Measurements from ENCODE around the gene KPNA1.
"Not testable (repeated sequence)": the region's sequence is repeated elsewhere in the genome, so short reads cannot be mapped to it uniquely, and the experiment has no call there.

KPNA1 gene

DNA sequence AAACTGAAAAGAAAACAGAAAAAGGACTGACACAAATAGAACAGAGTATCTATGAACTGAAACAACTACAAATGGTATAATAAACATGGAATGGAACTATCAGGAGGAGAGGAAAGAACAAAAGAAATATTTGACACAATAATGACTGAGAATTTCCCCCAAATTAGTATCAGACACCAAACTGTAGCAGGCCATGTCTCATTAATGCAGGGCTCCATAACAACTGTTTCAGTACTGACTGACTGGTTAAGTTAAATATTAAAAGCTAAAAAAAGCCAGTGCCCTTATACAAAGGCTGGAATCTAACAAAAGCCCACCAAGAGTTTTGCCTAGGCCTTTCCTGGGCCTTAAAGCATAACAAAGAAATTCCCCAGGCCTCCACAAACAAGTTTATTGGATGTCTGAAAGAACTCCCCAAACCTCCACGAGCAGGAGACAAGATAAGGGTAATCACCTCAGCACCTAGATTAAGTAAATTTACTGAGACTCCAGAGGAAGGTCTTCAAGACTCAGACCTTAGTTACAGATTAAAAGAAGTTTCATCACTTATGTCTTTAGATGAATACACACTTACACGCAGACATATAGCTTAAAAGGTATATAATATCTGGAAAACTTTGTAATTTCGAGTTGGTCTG is 45.7 kb downstream of the KPNA1 start:
- Mint-ChIP-seq H3K4me3 (no peak overlapping the region), H3K27ac (peak overlapping the region; percentile 25), H3K27me3 (no peaks in the 10 kb centered on the region), H3K36me3 (peaks cover 17% of the 10 kb centered on the region), H3K4me1 (peaks cover 69% of the 10 kb centered on the region), H3K9me3 (no peaks in the 10 kb centered on the region)
- ATAC-seq, result no peak

DNA sequence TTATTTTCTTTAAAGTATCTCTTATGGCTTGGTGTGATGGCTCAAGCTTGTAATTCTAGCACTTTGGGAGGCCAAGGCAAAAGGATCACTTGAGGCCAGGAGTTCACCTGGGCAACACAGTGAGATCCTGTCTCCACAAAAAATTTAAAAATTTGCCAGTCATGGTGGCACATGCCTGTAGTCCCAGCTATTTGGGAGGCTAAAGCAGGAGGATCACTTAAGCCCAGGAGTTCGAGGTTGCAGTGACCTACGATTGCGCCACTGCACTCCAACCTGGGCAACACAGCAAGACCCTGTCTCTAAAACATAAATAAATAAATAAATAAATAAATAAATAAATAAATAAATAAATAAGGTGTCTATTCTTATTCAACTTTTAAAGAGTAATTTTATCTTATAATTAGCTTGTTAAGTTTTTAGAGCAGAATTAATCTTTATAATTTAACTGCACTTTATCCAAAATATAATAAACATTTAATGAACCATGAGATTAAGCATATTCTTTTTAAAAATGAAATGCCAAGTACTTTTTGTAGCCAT is 48.0 kb downstream of the KPNA1 start:
- H3K9me3 Mint-ChIP-seq, result no peaks in the 10 kb centered on the region
- peaks cover 48% of the 10 kb centered on the region for H3K4me1 Mint-ChIP-seq
- H3K27me3 Mint-ChIP-seq, result no peaks in the 10 kb centered on the region
- no peak overlapping the region for H3K4me3 Mint-ChIP-seq
- ATAC-seq, result no peak
- H3K27ac Mint-ChIP-seq, result no peak overlapping the region
- H3K36me3 Mint-ChIP-seq, result peaks cover 32% of the 10 kb centered on the region

DNA sequence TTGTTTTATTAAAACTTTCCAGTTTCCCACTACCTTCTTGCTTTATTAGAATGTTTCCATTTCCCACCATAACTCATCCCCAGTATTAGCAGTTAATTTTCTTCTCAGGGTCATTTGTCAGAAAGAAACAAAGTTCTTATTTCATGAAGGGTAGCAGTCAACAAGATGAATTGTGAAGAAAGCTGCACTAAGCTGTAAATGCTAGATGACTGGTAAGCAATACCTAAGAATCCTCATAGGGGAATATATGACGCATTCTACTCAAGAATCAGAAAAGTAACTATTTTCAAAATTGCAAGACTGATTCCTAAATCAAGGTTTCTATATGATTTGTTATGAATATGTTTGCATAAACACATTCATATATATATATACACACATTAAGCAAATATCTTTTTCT is 50.1 kb downstream of the KPNA1 start:
- Mint-ChIP-seq H3K4me1 (peaks cover 27% of the 10 kb centered on the region), H3K27me3 (no peaks in the 10 kb centered on the region), H3K36me3 (peaks cover 48% of the 10 kb centered on the region), H3K27ac (peak overlapping the region; percentile 54), H3K4me3 (no peak overlapping the region), H3K9me3 (no peaks in the 10 kb centered on the region)
- ATAC-seq, result no peak

DNA sequence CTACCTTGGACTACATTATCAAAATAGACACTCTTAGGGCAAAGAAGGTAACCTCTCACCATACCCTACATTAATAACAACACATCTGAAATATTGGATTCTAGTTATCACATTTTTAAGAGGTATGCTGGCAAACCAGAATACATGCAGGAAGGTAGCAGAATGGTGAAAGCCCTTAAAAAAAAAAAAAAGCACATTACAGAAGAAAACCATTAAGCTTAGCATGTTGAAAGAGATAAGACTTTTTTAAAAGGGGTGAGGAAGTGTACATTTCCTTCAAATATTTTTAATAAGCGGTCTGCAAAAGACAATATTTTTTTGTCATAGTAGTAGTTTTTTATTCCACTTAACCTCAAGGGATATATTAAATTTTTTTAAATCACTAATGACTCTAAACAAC is 52.3 kb downstream of the KPNA1 start:
- Mint-ChIP-seq H3K27me3 (no peaks in the 10 kb centered on the region), H3K4me3 (no peak overlapping the region), H3K27ac (no peak overlapping the region), H3K36me3 (peaks cover 65% of the 10 kb centered on the region), H3K9me3 (no peaks in the 10 kb centered on the region), H3K4me1 (peaks cover 5% of the 10 kb centered on the region)
- no peak for ATAC-seq

DNA sequence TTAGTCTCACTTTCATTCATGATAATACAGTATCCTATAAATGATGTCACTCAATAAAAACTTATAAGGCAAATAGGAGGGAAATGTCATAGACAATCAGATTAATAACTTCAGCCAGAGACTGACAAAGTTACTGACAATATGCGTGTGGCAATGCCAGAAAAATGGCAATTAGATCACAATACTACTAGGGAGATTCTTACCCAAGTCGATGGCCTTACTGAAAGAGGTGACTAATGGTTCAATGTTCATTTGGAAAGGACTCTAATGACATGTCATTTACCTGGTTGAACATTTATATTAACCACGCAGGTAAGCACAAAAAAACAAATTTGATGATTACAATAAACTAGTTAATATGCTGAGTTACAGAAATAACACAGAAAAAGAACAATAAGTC is 52.9 kb downstream of the KPNA1 start:
- H3K4me1 Mint-ChIP-seq, result peaks cover 5% of the 10 kb centered on the region
- no peaks in the 10 kb centered on the region for H3K9me3 Mint-ChIP-seq
- H3K27ac Mint-ChIP-seq, result no peak overlapping the region
- no peak overlapping the region for H3K4me3 Mint-ChIP-seq
- H3K36me3 Mint-ChIP-seq, result peaks cover 63% of the 10 kb centered on the region
- no peak for ATAC-seq
- no peaks in the 10 kb centered on the region for H3K27me3 Mint-ChIP-seq

DNA sequence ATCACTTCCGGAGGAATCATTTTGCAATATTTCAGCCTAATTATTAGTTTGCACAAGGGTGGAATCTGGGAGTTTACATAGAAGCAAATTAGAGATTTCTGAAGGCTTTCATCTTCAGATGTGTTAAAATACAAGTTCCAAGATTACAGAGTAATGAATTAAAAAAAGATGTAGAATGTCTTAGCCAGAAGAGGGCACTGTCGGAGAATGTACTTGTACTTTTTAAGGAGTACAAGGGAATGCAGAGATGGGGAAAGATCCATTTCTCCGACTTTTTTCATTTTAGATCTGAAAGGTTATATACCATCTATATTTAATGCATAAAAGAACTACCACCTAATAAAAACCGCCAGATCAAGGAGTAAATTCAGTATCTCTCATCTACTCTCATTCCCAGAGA is 55.7 kb downstream of the KPNA1 start:
- peak overlapping the region; percentile 53 for H3K27ac Mint-ChIP-seq
- H3K4me3 Mint-ChIP-seq, result no peak overlapping the region
- H3K27me3 Mint-ChIP-seq, result no peaks in the 10 kb centered on the region
- H3K4me1 Mint-ChIP-seq, result peaks cover 6% of the 10 kb centered on the region
- ATAC-seq, result no peak
- no peaks in the 10 kb centered on the region for H3K9me3 Mint-ChIP-seq
- H3K36me3 Mint-ChIP-seq, result peaks cover 66% of the 10 kb centered on the region

DNA sequence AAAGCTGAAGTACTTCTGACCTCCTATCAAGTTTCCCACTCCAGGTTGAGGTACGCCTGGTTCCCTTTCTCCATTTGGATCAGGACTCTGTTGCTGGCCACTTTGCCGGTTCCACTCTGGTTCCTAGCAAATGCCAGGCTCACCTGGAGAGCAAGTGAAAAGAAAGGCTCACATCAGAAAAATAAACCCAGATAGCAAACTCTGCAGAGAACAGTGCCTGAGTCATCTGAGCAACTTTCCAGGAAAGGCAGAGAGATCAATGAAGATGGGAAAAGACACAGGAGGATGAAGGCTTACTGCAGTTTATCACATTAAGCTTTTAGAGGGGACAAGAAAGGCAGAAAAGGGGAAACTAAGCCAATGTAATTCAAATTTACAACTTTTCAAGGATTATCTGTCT is 57.0 kb downstream of the KPNA1 start:
- H3K27ac Mint-ChIP-seq, result peak overlapping the region; percentile 7
- peaks cover 63% of the 10 kb centered on the region for H3K36me3 Mint-ChIP-seq
- H3K27me3 Mint-ChIP-seq, result no peaks in the 10 kb centered on the region
- H3K9me3 Mint-ChIP-seq, result no peaks in the 10 kb centered on the region
- peaks cover 6% of the 10 kb centered on the region for H3K4me1 Mint-ChIP-seq
- H3K4me3 Mint-ChIP-seq, result no peak overlapping the region
- no peak for ATAC-seq

DNA sequence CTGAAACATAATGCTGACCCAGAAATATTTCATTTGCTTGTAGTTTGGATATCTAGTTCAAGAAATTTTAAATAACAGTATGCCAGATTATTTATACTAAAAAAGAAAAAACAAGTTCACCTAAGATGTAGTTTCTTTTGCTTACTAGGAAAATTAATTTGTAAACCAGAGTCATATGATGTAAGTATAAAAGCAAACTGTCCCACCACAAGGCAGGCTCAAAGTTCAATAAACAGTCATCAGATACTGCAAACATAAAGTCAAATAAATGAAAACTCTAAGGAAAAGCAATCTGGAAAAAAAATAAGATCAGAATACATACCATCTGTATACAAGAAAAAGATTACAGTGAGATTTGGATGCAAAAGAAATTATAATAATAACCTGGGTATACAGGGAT is 58.7 kb downstream of the KPNA1 start:
- peaks cover 66% of the 10 kb centered on the region for H3K36me3 Mint-ChIP-seq

DNA sequence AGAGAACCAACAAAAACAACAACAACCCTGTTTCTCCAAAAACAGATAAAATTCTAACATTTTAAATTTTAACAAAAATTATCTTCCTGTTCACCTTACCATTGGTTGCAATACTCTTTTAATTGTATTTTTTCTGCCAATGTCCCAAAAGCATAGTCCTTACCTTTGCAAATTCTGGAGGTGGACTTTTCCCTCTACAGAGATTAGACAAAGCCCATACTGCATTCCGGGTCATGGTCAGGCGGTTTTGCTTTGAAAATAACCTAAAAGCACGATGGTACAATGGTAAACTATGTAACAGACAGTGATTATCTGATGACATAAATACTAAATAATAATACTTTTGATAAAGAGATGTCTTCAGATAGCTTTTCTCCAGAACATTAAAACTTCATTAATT is 63.4 kb downstream of the KPNA1 start:
- Mint-ChIP-seq H3K4me1 (peaks cover 21% of the 10 kb centered on the region), H3K36me3 (peaks cover 71% of the 10 kb centered on the region), H3K9me3 (no peaks in the 10 kb centered on the region), H3K4me3 (no peak overlapping the region), H3K27ac (no peak overlapping the region), H3K27me3 (no peaks in the 10 kb centered on the region)
- no peak for ATAC-seq

More for the DNA sequence above, 58.7 kb downstream of the KPNA1 start:
- peaks cover 6% of the 10 kb centered on the region for H3K4me1 Mint-ChIP-seq
- no peaks in the 10 kb centered on the region for H3K27me3 Mint-ChIP-seq
- no peak overlapping the region for H3K4me3 Mint-ChIP-seq
- peak overlapping the region; percentile 71 for H3K27ac Mint-ChIP-seq
- no peak for ATAC-seq
- no peaks in the 10 kb centered on the region for H3K9me3 Mint-ChIP-seq

DNA sequence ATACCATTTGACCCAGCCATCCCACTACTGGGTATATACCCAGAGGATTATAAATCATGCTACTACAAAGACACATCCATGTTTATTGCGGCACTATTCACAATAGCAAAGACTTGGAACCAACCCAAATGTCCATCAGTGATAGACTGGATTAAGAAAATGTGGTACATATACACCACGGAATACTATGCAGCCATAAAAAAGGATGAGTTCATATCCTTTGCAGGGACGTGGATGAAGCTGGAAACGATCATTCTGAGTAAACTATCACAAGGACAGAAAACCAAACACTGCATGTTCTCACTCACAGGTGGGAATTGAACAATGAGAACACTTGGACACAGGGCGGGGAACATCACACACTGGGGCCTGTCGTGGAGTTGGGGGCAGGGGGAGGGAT is 66.5 kb downstream of the KPNA1 start:
- H3K4me3 Mint-ChIP-seq, H3K9me3 Mint-ChIP-seq, H3K27me3 Mint-ChIP-seq, ATAC-seq: not testable (repeated sequence)
- peaks cover 88% of the 10 kb centered on the region for H3K36me3 Mint-ChIP-seq
- peak overlapping the region; percentile 12 for H3K27ac Mint-ChIP-seq
- H3K4me1 Mint-ChIP-seq, result peaks cover 23% of the 10 kb centered on the region

DNA sequence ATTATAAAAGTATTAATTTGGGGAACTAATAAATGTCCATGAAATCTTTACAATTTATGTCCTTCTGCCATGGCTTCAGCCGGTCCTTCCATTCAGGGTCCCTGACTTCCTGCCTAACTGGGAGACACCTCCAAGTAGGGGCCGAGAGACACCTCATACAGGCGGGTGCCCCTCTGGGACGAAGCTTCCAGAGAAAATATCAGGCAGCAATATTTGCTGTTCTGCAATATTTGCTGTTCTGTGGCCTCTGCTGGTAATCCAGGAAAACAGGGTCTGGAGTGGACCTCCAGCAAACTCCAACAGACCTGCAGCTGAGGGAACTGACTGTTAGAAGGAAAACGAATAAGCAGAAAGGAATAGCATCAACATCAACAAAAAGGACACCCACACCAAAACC is 70.2 kb downstream of the KPNA1 start:
- not testable (repeated sequence) for H3K9me3 Mint-ChIP-seq, ATAC-seq, H3K27me3 Mint-ChIP-seq, H3K27ac Mint-ChIP-seq, H3K4me3 Mint-ChIP-seq
- Mint-ChIP-seq H3K4me1 (peaks cover 28% of the 10 kb centered on the region), H3K36me3 (peaks cover 99% of the 10 kb centered on the region)

DNA sequence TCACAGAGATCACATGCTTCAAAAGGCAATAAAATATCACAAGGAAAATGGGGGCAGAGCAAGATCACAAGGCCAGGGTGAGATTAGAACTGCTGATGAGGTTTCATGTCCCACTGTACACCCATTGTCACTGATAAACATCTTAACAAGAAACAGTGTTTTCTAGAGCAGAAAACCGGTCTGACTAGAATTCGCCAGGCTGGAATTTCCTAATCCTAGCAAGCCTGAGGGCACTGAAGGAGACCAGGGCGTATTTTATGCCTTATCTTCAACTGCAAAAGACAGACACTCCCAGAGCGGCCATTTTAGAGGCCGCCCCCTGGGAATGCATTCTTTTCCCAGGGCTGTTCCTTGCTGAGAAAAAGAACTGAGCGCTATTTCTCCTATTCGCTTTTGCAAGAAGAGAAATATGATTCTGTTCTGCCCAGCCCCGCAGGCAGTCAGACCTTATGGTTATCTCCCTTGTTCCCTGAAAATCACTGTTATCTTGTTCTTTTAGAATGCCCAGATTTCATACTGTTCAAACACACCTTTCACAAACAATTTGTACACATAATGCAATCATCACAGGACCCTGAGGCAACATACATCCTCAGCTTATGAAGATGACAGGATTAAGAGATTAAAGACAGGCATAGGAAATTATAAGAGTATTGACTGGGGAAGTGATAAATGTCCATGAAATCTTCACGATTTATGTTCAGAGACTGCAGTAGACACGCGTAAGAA is 70.8 kb downstream of the KPNA1 start:
- H3K27ac Mint-ChIP-seq, result not testable (repeated sequence)

DNA sequence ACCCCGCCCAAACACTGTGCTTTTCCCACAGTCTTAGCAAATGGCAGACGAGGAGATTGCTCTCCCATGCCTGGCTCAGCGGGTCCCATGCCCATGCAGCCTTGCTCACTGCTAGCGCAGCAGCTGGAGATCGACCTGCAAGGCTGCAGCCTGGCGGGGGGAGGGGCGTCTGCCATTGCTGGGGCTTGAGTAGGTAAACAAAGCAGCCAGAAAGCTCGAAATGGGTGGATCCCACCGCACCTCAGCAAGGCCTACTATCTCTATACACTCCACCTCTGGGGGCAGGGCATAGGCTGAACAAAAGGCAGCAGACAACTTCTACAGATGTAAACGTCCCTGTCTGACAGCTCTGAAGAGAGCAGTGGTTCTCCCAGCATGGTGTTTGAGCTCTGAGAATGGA is 71.6 kb downstream of the KPNA1 start:
- H3K4me3 Mint-ChIP-seq, result no peak overlapping the region
- peaks cover 96% of the 10 kb centered on the region for H3K36me3 Mint-ChIP-seq
- no peaks in the 10 kb centered on the region for H3K27me3 Mint-ChIP-seq
- H3K4me1 Mint-ChIP-seq, result peaks cover 28% of the 10 kb centered on the region
- H3K27ac Mint-ChIP-seq, result no peak overlapping the region
- H3K9me3 Mint-ChIP-seq, result peaks cover 4% of the 10 kb centered on the region
- ATAC-seq, result no peak

More for the DNA sequence above, 70.8 kb downstream of the KPNA1 start:
- Mint-ChIP-seq H3K4me1 (peaks cover 28% of the 10 kb centered on the region), H3K36me3 (peaks cover 96% of the 10 kb centered on the region)
- H3K4me3 Mint-ChIP-seq, H3K27me3 Mint-ChIP-seq, H3K9me3 Mint-ChIP-seq, ATAC-seq: not testable (repeated sequence)

DNA sequence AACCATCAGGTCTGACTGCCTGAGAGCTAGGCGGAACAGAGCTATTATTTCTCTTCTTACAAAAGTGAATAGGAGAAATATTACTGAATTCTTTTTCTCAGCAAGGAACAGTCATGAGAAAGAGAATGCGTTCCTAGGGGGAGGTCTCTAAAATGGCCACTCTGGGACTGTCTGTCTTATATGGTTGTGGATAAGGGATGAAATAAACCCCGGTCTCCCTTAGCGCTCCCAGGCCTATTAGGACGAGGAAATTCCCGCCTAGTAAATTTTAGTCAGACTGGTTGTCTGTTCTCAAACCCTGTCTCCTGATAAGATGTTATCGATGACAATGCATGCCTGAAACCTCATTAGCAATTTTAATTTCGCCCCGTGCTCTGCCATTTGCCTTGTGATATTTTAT is 78.8 kb downstream of the KPNA1 start:
- Mint-ChIP-seq H3K27ac (no peak overlapping the region), H3K4me3 (no peak overlapping the region), H3K4me1 (peaks cover 2% of the 10 kb centered on the region), H3K36me3 (peaks cover 81% of the 10 kb centered on the region), H3K9me3 (peaks cover 5% of the 10 kb centered on the region), H3K27me3 (no peaks in the 10 kb centered on the region)
- no peak for ATAC-seq

DNA sequence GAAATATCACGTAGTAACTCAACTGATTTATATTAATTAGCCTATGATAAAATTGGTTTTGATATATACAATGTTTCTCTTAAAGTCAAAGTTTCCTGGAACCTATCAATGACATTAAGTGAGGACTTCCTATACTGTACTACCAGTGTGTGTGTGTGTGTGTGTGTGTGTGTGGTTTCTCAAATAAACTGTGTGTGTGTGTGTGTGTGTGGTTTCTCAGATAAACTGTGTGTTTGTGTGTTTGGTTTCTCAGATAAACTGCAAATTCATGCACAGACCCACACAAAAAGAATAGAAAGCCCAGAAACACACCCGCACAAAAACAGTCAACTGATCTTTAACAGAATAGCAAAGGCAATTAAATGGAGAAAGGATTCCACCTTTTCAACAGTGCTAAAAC is 84.4 kb downstream of the KPNA1 start:
- Mint-ChIP-seq H3K27ac (no peak overlapping the region), H3K4me3 (no peak overlapping the region), H3K36me3 (peaks cover 82% of the 10 kb centered on the region), H3K27me3 (no peaks in the 10 kb centered on the region), H3K4me1 (peaks cover 8% of the 10 kb centered on the region), H3K9me3 (peaks cover 3% of the 10 kb centered on the region)
- ATAC-seq, result no peak

DNA sequence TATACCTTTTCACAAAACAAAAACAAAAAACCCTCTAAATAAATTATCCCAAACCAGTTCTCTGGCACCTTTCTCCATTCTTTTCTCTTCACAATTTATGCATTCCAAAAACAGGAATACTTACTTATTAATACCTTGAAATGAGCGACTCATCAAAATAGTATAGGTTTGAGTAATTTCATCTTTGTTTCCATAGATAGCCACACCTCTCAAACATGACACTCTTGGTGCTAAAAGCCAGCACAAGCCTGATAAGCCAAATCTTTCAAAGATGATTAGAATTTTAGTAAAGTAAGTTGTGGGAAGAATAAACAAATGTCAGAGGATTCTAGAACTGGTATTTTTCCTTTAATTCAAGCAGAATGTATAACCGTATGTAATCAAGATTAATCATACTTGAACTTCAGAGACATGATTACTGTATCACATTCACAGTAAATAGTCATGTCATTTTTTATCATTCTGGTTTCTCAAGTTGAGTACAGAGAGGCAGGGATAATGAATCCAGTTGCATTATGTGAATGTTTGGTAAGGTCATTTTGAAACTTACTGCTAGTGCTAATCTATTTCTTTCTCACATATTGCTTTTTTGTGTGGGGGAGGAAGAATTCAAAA is 86.8 kb downstream of the KPNA1 start:
- no peak overlapping the region for H3K4me3 Mint-ChIP-seq

More for the DNA sequence above, 86.8 kb downstream of the KPNA1 start:
- ATAC-seq, result no peak
- Mint-ChIP-seq H3K27ac (peak overlapping the region; percentile 64), H3K9me3 (peaks cover 3% of the 10 kb centered on the region), H3K36me3 (peaks cover 74% of the 10 kb centered on the region), H3K4me1 (peaks cover 8% of the 10 kb centered on the region), H3K27me3 (no peaks in the 10 kb centered on the region)
